Ishikawa (cell line): ENCODE results near the gene EYA4.

Experiments
- CREB1 ChIP-seq: IDR thresholded peaks from 2 replicates; pipeline ENCODE4 v1.6.1; 2012; ENCODE audit warnings: low read depth
- EGR1 ChIP-seq: IDR thresholded peaks from 2 replicates; pipeline ENCODE4 v1.6.1; 2012
- EP300 ChIP-seq: IDR thresholded peaks from 2 replicates; pipeline ENCODE4 v1.6.1; 2012; ENCODE audit warnings: borderline replicate concordance
- MAX ChIP-seq: IDR thresholded peaks from 2 replicates; pipeline ENCODE4 v1.6.1; 2012
- TCF12 ChIP-seq: IDR thresholded peaks from 2 replicates; pipeline ENCODE4 v1.6.1; 2012; ENCODE audit warnings: low read depth

- TF ChIP-seq EP300 (no peak), EGR1 (no peak), TCF12 (no peak), CREB1 (no peak), MAX (no peak)
Measured at GRCh38 chr6:133559926-133560325, 318.8 kb downstream of the EYA4 start.
